HCT116 (cell line): ENCODE data around the gene DOCK4. TPM values are rescaled to one million over a fixed set of nuclear protein-coding genes. Genes with fewer than 3 reads are reported as not detected.

ENCODE experiments used
- ATAC-seq: fragments of 200-7000 bp; cut with Tn5 transposase; 2 replicates; pipeline ENCODE4 v1.9.1; 2020; ENCODE audit warnings: mild to moderate bottlenecking, moderate library complexity
- BruUV-seq: library from RNA; stranded (reverse); fragments of 400-500 nt; replicated peaks from 2 replicates; lab custom pipeline; 2021; lab: Mats Ljungman, UMichigan
- CTCF ChIA-PET: fragments of 300-600 bp; sonication (Branson Sonifier 250); formaldehyde crosslinking; loops from one replicate; lab custom pipeline; 2021; ENCODE audit warnings: antibody characterized with exemption; lab: Charles Lee
- POLR2A ChIA-PET: fragments of 300-600, 350-600 bp; sonication (Branson Sonifier 250); formaldehyde crosslinking; loops from one replicate; lab custom pipeline; 2021; ENCODE audit warnings: antibody characterized with exemption; lab: Charles Lee
- RAD21 ChIA-PET, 2 experiments: fragments of 300-600 bp; sonication (Branson Sonifier 250); formaldehyde crosslinking; loops; one replicate each; lab custom pipeline; 2023; ENCODE audit warnings: low total read pairs in 2 of 2; ENCODE audit not compliant: uncharacterized antibody in 2 of 2, unreplicated experiment in 2 of 2, low non-redundant PET in 1 of 2; lab: Charles Lee
- DNase-seq: peaks from one replicate; pipeline ENCODE4 v3.0.0-alpha.2; 2010; ENCODE audit warnings: low read depth, low spot score
- H2AFZ ChIP-seq: fragments of 200-600 bp; shearing (Covaris generic), sonication (generic); 2 replicates; pipeline ENCODE4 v1.6.1; 2017; ENCODE audit warnings: low read depth, mixed run types, mixed read lengths, antibody characterized with exemption, low read length; ENCODE audit not compliant: poor library complexity, severe bottlenecking
- H3K27ac ChIP-seq: 2 replicates; pipeline ENCODE4 v1.5.1; 2012; ENCODE audit warnings: low read depth, low read length
- H3K27me3 ChIP-seq: fragments of 200-600 bp; sonication (generic); 2 replicates; pipeline ENCODE4 v1.6.1; 2016; ENCODE audit warnings: mixed run types, low read length, mixed read lengths; ENCODE audit not compliant: insufficient read depth
- H3K36me3 ChIP-seq, 2 experiments: fragments of 200-500 bp in 1 of 2; fragments of 200-600 bp in 1 of 2; sonication (Bioruptor generic) in 1 of 2; sonication (generic) in 1 of 2; 2 replicates each; pipeline versions ENCODE4 v1.5.1 to v1.6.1; 2014 to 2016; ENCODE audit warnings: low read length in 2 of 2, inconsistent platforms in 1 of 2, mixed read lengths in 1 of 2, mixed run types in 1 of 2; ENCODE audit not compliant: insufficient read depth in 2 of 2, control insufficient read depth in 1 of 2
- H3K4me1 ChIP-seq, 2 experiments: fragments of 200-600 bp in 1 of 2; sonication (generic) in 1 of 2; 2 replicates each; pipeline versions ENCODE4 v1.5.1 to v1.6.1; 2012 to 2017; ENCODE audit warnings: low read length in 2 of 2, inconsistent platforms in 1 of 2, mild to moderate bottlenecking in 1 of 2, mixed read lengths in 1 of 2, mixed run types in 1 of 2, moderate library complexity in 1 of 2; ENCODE audit not compliant: insufficient read depth in 2 of 2, control insufficient read depth in 1 of 2
- H3K4me2 ChIP-seq: fragments of 200-600 bp; sonication (generic); 2 replicates; pipeline ENCODE4 v1.6.1; 2017; ENCODE audit warnings: mixed run types, low read length, mixed read lengths
- H3K4me3 ChIP-seq, 2 experiments: fragments of 200-600 bp in 1 of 2; sonication (generic) in 1 of 2; replicated peaks in 1 of 2; 2 replicates each; pipeline ENCODE4 v1.5.1; 2011 to 2016; ENCODE audit warnings: low read length in 2 of 2, control low read depth in 1 of 2, low read depth in 1 of 2, mild to moderate bottlenecking in 1 of 2, mixed read lengths in 1 of 2, mixed run types in 1 of 2
- H3K79me2 ChIP-seq: fragments of 200-600 bp; sonication (generic); 2 replicates; pipeline ENCODE4 v1.6.1; 2017; ENCODE audit warnings: mild to moderate bottlenecking, mixed run types, low read length, moderate library complexity, mixed read lengths; ENCODE audit not compliant: insufficient read depth
- H3K9ac ChIP-seq: fragments of 200-600 bp; sonication (generic); 2 replicates; pipeline ENCODE4 v1.6.1; 2016; ENCODE audit warnings: low read length, mixed read lengths
- H3K9me2 ChIP-seq: fragments of 200-600 bp; sonication (generic), shearing (Covaris generic); 2 replicates; pipeline ENCODE4 v1.6.1; 2017; ENCODE audit warnings: mixed run types, mild to moderate bottlenecking, moderate library complexity; ENCODE audit not compliant: insufficient read depth
- H3K9me3 ChIP-seq, 2 experiments: fragments of 200-500 bp in 1 of 2; fragments of 200-600 bp in 1 of 2; sonication (Bioruptor generic) in 1 of 2; sonication (generic) in 1 of 2; 2 replicates each; pipeline ENCODE4 v1.6.1; 2014 to 2017; ENCODE audit warnings: low read length in 2 of 2, mixed read lengths in 2 of 2, inconsistent platforms in 1 of 2, low read depth in 1 of 2, mild to moderate bottlenecking in 1 of 2, mixed run types in 1 of 2, moderate library complexity in 1 of 2; ENCODE audit not compliant: control insufficient read depth in 1 of 2, insufficient read depth in 1 of 2
- H4K20me1 ChIP-seq: fragments of 200-600 bp; sonication (generic), shearing (Covaris generic); 2 replicates; pipeline ENCODE4 v1.6.1; 2017; ENCODE audit warnings: mixed run types, mild to moderate bottlenecking, moderate library complexity; ENCODE audit not compliant: insufficient read depth
- CEBPB ChIP-seq: IDR thresholded peaks from 2 replicates; pipeline ENCODE4 v1.6.1; 2012; ENCODE audit warnings: low read depth
- EZH2 ChIP-seq: fragments of 200-600 bp; sonication (generic); IDR thresholded peaks from 2 replicates; pipeline ENCODE4 v1.6.1; 2017; ENCODE audit warnings: antibody characterized with exemption, mixed run types
- EZH2phosphoT487 ChIP-seq: fragments of 200-600 bp; IDR thresholded peaks from 2 replicates; pipeline ENCODE4 v1.6.1; 2018; ENCODE audit warnings: antibody characterized with exemption, borderline replicate concordance
- JUND ChIP-seq: IDR thresholded peaks from 2 replicates; pipeline ENCODE4 v1.6.1; 2012
- SP1 ChIP-seq: IDR thresholded peaks from 2 replicates; pipeline ENCODE4 v1.6.1; 2012; ENCODE audit warnings: low read depth
- SRF ChIP-seq: IDR thresholded peaks from 2 replicates; pipeline ENCODE4 v1.6.1; 2012; ENCODE audit warnings: low read depth
- TCF7L2 ChIP-seq: IDR thresholded peaks from 2 replicates; pipeline ENCODE4 v1.7.0; 2011; ENCODE audit warnings: borderline replicate concordance, inconsistent platforms; ENCODE audit not compliant: insufficient read depth, insufficient read length; ENCODE audit errors: extremely low read depth
- YY1 ChIP-seq: IDR thresholded peaks from 2 replicates; pipeline ENCODE4 v1.6.1; 2011; ENCODE audit warnings: low read length, low read depth, moderate library complexity, mild to moderate bottlenecking; ENCODE audit not compliant: insufficient replicate concordance; ENCODE audit errors: extremely low read depth
- ZFX ChIP-seq: fragments of 450-650 bp; IDR thresholded peaks from 2 replicates; pipeline ENCODE4 v1.6.1; 2017
- ZNF274 ChIP-seq: fragments of 200-500 bp; sonication (Bioruptor generic); IDR thresholded peaks from 2 replicates; pipeline ENCODE4 v1.6.1; 2014; ENCODE audit warnings: mild to moderate bottlenecking, low read depth, low read length, inconsistent platforms
- intact Hi-C: fragments of 100-400 bp; cut with micrococcal nuclease; formaldehyde crosslinking; loops from 2 replicates; pipeline ENCODE4 v1.10.0; 2022
- total RNA-seq: library from RNA; stranded (reverse); gene quantifications from one replicate; pipeline ENCODE4 v1.2.1, GENCODE V29; 2021; ENCODE audit not compliant: unreplicated experiment
- TF ChIP-seq, protein P1 (sequence below), 3 experiments: fragments of 200-600 bp in 1 of 3; sonication (generic) in 1 of 3; IDR thresholded peaks in 2 of 3; conservative IDR thresholded peaks in 1 of 3; 2 replicates each; pipeline ENCODE4 v1.5.1; 2012 to 2017; ENCODE audit warnings: low read depth in 2 of 3, low read length in 2 of 3, antibody characterized with exemption in 1 of 3, borderline replicate concordance in 1 of 3, control low read depth in 1 of 3, mild to moderate bottlenecking in 1 of 3, mixed read lengths in 1 of 3, mixed run types in 1 of 3, moderate library complexity in 1 of 3; ENCODE audit not compliant: insufficient read depth in 1 of 3
- TF ChIP-seq, protein P2 (sequence below): IDR thresholded peaks from 2 replicates; pipeline ENCODE4 v1.6.1; 2012
- TF ChIP-seq, protein P3 (sequence below): IDR thresholded peaks from 2 replicates; pipeline ENCODE4 v1.6.1; 2011; ENCODE audit warnings: mild to moderate bottlenecking, low read length, moderate library complexity; ENCODE audit not compliant: insufficient replicate concordance; ENCODE audit errors: extremely low read depth

The DOCK4 gene
- total RNA-seq, 1 experiment from 2014 or later, result 2.2 TPM

DNA sequence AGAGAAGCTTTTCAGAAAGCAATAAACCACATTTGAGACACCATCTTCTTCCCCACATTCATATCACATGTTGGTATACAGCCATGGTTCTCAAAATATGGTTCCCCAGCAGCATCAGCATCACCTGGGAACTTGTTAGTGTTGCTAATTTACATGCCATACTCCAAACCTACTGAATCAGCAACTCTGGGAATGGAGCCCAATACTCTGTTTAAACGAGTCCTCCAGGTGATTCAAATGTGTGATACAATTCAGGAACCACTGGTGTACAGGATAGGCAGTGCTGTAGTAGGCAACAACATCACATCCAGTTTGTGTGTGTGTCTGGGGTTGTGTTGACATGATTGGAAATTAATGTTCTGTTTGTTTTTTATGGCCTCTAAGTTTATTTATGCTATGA lies 48.0 kb upstream of the DOCK4 start:
- no peak for DNase-seq
- no peaks in the 10 kb centered on the region for H3K9me3 ChIP-seq
- H3K4me3 ChIP-seq, result no peak overlapping the region
- no peak overlapping the region for H3K27ac ChIP-seq
- RAD21 ChIA-PET, result no interaction called here
- no peak overlapping the region for H3K4me2 ChIP-seq
- BruUV-seq, result no TSS peak
- no peaks in the 10 kb centered on the region for H4K20me1 ChIP-seq
- no peaks in the 10 kb centered on the region for H3K4me1 ChIP-seq
- CTCF ChIA-PET, result no interaction called here
- no peak overlapping the region for H3K9ac ChIP-seq
- no peak for TF ChIP-seq ZFX
- no peak for TF ChIP-seq YY1
- no peak for ATAC-seq
- no peak overlapping the region for H2AFZ ChIP-seq
- no peaks in the 10 kb centered on the region for H3K79me2 ChIP-seq
- POLR2A ChIA-PET, result no interaction called here
- H3K9me2 ChIP-seq, result no peaks in the 10 kb centered on the region
- H3K36me3 ChIP-seq, result no peaks in the 10 kb centered on the region
- no peaks in the 10 kb centered on the region for H3K27me3 ChIP-seq
- intact Hi-C loops, result no loop called here

DNA sequence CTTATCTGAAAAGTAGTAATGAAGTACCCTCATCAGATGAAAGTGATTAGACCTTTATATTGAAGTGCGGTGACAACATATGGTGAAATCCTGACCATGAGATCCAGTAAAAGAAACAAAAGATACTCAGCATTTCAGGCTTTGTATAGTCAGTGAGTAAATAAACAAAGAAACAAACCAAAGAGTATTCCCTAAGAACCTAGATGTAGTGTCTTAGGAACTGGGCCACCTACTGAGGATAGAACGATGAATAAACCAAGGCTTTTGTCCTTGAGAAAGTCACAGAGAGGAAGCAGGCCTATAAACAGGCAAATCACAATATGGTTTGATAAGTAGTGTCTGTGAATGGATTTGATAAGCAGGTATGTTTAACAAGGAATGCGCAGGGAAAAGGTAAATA lies 46.5 kb upstream of the DOCK4 start:
- POLR2A ChIA-PET, result no interaction called here
- BruUV-seq, result no TSS peak
- H3K4me1 ChIP-seq, result no peaks in the 10 kb centered on the region
- H3K4me2 ChIP-seq, result no peak overlapping the region
- no peak overlapping the region for H2AFZ ChIP-seq
- intact Hi-C loops, result no loop called here
- RAD21 ChIA-PET, result no interaction called here
- H3K36me3 ChIP-seq, result no peaks in the 10 kb centered on the region
- no peak for ATAC-seq
- no peak overlapping the region for H3K9ac ChIP-seq
- CTCF ChIA-PET, result no interaction called here
- H3K9me3 ChIP-seq, result no peaks in the 10 kb centered on the region
- H3K79me2 ChIP-seq, result no peaks in the 10 kb centered on the region
- H3K4me3 ChIP-seq, result no peak overlapping the region
- H3K27me3 ChIP-seq, result no peaks in the 10 kb centered on the region
- no peaks in the 10 kb centered on the region for H4K20me1 ChIP-seq
- H3K27ac ChIP-seq, result no peak overlapping the region
- DNase-seq, result no peak
- H3K9me2 ChIP-seq, result no peaks in the 10 kb centered on the region
- TF ChIP-seq TCF7L2, result no peak
- no peak for TF ChIP-seq SP1
- TF ChIP-seq, protein P1, sequence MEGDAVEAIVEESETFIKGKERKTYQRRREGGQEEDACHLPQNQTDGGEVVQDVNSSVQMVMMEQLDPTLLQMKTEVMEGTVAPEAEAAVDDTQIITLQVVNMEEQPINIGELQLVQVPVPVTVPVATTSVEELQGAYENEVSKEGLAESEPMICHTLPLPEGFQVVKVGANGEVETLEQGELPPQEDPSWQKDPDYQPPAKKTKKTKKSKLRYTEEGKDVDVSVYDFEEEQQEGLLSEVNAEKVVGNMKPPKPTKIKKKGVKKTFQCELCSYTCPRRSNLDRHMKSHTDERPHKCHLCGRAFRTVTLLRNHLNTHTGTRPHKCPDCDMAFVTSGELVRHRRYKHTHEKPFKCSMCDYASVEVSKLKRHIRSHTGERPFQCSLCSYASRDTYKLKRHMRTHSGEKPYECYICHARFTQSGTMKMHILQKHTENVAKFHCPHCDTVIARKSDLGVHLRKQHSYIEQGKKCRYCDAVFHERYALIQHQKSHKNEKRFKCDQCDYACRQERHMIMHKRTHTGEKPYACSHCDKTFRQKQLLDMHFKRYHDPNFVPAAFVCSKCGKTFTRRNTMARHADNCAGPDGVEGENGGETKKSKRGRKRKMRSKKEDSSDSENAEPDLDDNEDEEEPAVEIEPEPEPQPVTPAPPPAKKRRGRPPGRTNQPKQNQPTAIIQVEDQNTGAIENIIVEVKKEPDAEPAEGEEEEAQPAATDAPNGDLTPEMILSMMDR (IDR thresholded peaks at IDR 0.05 in 2 of 3, conservative IDR thresholded peaks at IDR 0.05 in 1 of 3; ENCODE audit: borderline replicate concordance in 1 of 3, insufficient read depth in 1 of 3, low read depth in 2 of 3, low read length in 2 of 3), result no peak
- TF ChIP-seq EZH2phosphoT487, result no peak
- TF ChIP-seq, protein P2, sequence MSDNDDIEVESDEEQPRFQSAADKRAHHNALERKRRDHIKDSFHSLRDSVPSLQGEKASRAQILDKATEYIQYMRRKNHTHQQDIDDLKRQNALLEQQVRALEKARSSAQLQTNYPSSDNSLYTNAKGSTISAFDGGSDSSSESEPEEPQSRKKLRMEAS, result no peak
- no peak for TF ChIP-seq ZFX
- TF ChIP-seq ZNF274, result no peak
- no peak for TF ChIP-seq EZH2
- no peak for TF ChIP-seq CEBPB
- TF ChIP-seq JUND, result no peak
- TF ChIP-seq, protein P3, sequence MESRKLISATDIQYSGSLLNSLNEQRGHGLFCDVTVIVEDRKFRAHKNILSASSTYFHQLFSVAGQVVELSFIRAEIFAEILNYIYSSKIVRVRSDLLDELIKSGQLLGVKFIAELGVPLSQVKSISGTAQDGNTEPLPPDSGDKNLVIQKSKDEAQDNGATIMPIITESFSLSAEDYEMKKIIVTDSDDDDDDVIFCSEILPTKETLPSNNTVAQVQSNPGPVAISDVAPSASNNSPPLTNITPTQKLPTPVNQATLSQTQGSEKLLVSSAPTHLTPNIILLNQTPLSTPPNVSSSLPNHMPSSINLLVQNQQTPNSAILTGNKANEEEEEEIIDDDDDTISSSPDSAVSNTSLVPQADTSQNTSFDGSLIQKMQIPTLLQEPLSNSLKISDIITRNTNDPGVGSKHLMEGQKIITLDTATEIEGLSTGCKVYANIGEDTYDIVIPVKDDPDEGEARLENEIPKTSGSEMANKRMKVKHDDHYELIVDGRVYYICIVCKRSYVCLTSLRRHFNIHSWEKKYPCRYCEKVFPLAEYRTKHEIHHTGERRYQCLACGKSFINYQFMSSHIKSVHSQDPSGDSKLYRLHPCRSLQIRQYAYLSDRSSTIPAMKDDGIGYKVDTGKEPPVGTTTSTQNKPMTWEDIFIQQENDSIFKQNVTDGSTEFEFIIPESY, result no peak
- no peak for TF ChIP-seq SRF
